ENCODE measurements around the gene OR10P1. TPM values are rescaled to one million over a fixed set of nuclear protein-coding genes. Genes with fewer than 3 reads are reported as not detected.
"Not testable (repeated sequence)": the region's sequence is repeated elsewhere in the genome, so short reads cannot be mapped to it uniquely, and the experiment has no call there.

OR10P1 gene
- total RNA-seq, 1 donor from 2014 or later = not detected

GRCh38 chr12:55647027-55647426 lies 10.3 kb downstream of the OR10P1 start:
- no peaks in the 10 kb centered on the region for H3K4me1 Mint-ChIP-seq
- H3K4me3 Mint-ChIP-seq = no peak overlapping the region
- H3K9me3 ChIP-seq (ENCODE audit: low read depth) = no peaks in the 10 kb centered on the region
- H2AFZ ChIP-seq (replicated peaks) = peak overlapping the region; percentile 98
- no peak overlapping the region for H3K4me2 ChIP-seq
- H3K4me3 ChIP-seq = no peak overlapping the region
- TF ChIP-seq EZH2phosphoT487 (IDR thresholded peaks at IDR 0.05) (no peak), CTCF (IDR thresholded peaks at IDR 0.05) (no peak), EZH2 (IDR thresholded peaks at IDR 0.05) (no peak)
- H3K27ac ChIP-seq = no peak overlapping the region
- no peaks in the 10 kb centered on the region for H3K36me3 ChIP-seq
- no peaks in the 10 kb centered on the region for H3K36me3 Mint-ChIP-seq
- H3K9ac ChIP-seq = no peak overlapping the region
- DNase-seq (ENCODE audit: low spot score) = no peak
- H4K20me1 ChIP-seq (ENCODE audit: low read depth) = no peaks in the 10 kb centered on the region
- no peaks in the 10 kb centered on the region for H3K79me2 ChIP-seq (ENCODE audit: low read depth)
- peaks cover 18% of the 10 kb centered on the region for H3K9me3 Mint-ChIP-seq
- H3K27me3 ChIP-seq = no peaks in the 10 kb centered on the region
- peaks cover 5% of the 10 kb centered on the region for H3K4me1 ChIP-seq
- no peaks in the 10 kb centered on the region for H3F3A ChIP-seq (ENCODE audit: low read depth)
- no peak overlapping the region for H3K27ac Mint-ChIP-seq
- peaks cover 4% of the 10 kb centered on the region for H3K27me3 Mint-ChIP-seq (ENCODE audit: insufficient read depth, low read depth)

GRCh38 chr12:55650620-55651298 lies 14.1 kb downstream of the OR10P1 start:
- H3K4me2 ChIP-seq; H2AFZ ChIP-seq (replicated peaks); H3K79me2 ChIP-seq (ENCODE audit: low read depth); DNase-seq (ENCODE audit: low spot score); H4K20me1 ChIP-seq (ENCODE audit: low read depth); H3K36me3 Mint-ChIP-seq; H3K36me3 ChIP-seq; H3K4me3 Mint-ChIP-seq; H3K9ac ChIP-seq; H3K27ac ChIP-seq; H3K4me1 Mint-ChIP-seq; H3K27me3 Mint-ChIP-seq (ENCODE audit: insufficient read depth, low read depth); H3K27me3 ChIP-seq; H3F3A ChIP-seq (ENCODE audit: low read depth); H3K4me3 ChIP-seq; H3K4me1 ChIP-seq; H3K9me3 ChIP-seq (ENCODE audit: low read depth): not testable (repeated sequence)
- Mint-ChIP-seq H3K9me3 (peaks cover 23% of the 10 kb centered on the region), H3K27ac (peak overlapping the region; percentile 93)

GRCh38 chr12:55651299-55651683 lies 14.6 kb downstream of the OR10P1 start:
- H3K4me2 ChIP-seq = no peak overlapping the region
- H3K9me3 Mint-ChIP-seq = peaks cover 22% of the 10 kb centered on the region
- H2AFZ ChIP-seq (replicated peaks) = no peak overlapping the region
- no peak overlapping the region for H3K9ac ChIP-seq
- no peak overlapping the region for H3K27ac ChIP-seq
- H3K9me3 ChIP-seq (ENCODE audit: low read depth) = no peaks in the 10 kb centered on the region
- no peaks in the 10 kb centered on the region for H3K27me3 ChIP-seq
- H3K36me3 ChIP-seq = no peaks in the 10 kb centered on the region
- H3F3A ChIP-seq (ENCODE audit: low read depth) = no peaks in the 10 kb centered on the region
- no peak for DNase-seq (ENCODE audit: low spot score)
- H3K4me1 Mint-ChIP-seq = no peaks in the 10 kb centered on the region
- H3K36me3 Mint-ChIP-seq = no peaks in the 10 kb centered on the region
- no peaks in the 10 kb centered on the region for H3K79me2 ChIP-seq (ENCODE audit: low read depth)
- peaks cover 5% of the 10 kb centered on the region for H3K4me1 ChIP-seq
- no peaks in the 10 kb centered on the region for H4K20me1 ChIP-seq (ENCODE audit: low read depth)
- H3K4me3 ChIP-seq = no peak overlapping the region
- H3K27ac Mint-ChIP-seq = no peak overlapping the region
- TF ChIP-seq CTCF (IDR thresholded peaks at IDR 0.05) (no peak), EZH2 (IDR thresholded peaks at IDR 0.05) (no peak), EZH2phosphoT487 (IDR thresholded peaks at IDR 0.05) (no peak)
- peaks cover 4% of the 10 kb centered on the region for H3K27me3 Mint-ChIP-seq (ENCODE audit: insufficient read depth, low read depth)
- no peak overlapping the region for H3K4me3 Mint-ChIP-seq

GRCh38 chr12:55652352-55652751 lies 15.7 kb downstream of the OR10P1 start:
- H3K27me3 ChIP-seq = peaks cover 10% of the 10 kb centered on the region
- no peaks in the 10 kb centered on the region for H3F3A ChIP-seq (ENCODE audit: low read depth)
- Mint-ChIP-seq H3K9me3 (peaks cover 18% of the 10 kb centered on the region), H3K36me3 (no peaks in the 10 kb centered on the region), H3K4me3 (no peak overlapping the region), H3K27ac (no peak overlapping the region), H3K27me3 (ENCODE audit: insufficient read depth, low read depth) (peaks cover 11% of the 10 kb centered on the region), H3K4me1 (no peaks in the 10 kb centered on the region)
- DNase-seq (ENCODE audit: low spot score) = no peak
- H3K79me2 ChIP-seq (ENCODE audit: low read depth) = no peaks in the 10 kb centered on the region
- no peaks in the 10 kb centered on the region for H3K9me3 ChIP-seq (ENCODE audit: low read depth)
- TF ChIP-seq CTCF (IDR thresholded peaks at IDR 0.05) = no peak
- TF ChIP-seq EZH2phosphoT487 (IDR thresholded peaks at IDR 0.05) = no peak
- no peak for TF ChIP-seq EZH2 (IDR thresholded peaks at IDR 0.05)
- no peak overlapping the region for H2AFZ ChIP-seq (replicated peaks)
- no peak overlapping the region for H3K4me3 ChIP-seq
- H3K4me1 ChIP-seq = no peaks in the 10 kb centered on the region
- H3K36me3 ChIP-seq = no peaks in the 10 kb centered on the region
- H3K9ac ChIP-seq = no peak overlapping the region
- no peak overlapping the region for H3K27ac ChIP-seq
- H3K4me2 ChIP-seq = no peak overlapping the region
- no peaks in the 10 kb centered on the region for H4K20me1 ChIP-seq (ENCODE audit: low read depth)
